ENCODE measurements around the gene UXS1. TPM values are rescaled to one million over a fixed set of nuclear protein-coding genes. Genes with fewer than 3 reads are reported as not detected.

The UXS1 gene
- total RNA-seq, 2 donors from 2014 or later = 31.0 to 34.4 TPM

DNA sequence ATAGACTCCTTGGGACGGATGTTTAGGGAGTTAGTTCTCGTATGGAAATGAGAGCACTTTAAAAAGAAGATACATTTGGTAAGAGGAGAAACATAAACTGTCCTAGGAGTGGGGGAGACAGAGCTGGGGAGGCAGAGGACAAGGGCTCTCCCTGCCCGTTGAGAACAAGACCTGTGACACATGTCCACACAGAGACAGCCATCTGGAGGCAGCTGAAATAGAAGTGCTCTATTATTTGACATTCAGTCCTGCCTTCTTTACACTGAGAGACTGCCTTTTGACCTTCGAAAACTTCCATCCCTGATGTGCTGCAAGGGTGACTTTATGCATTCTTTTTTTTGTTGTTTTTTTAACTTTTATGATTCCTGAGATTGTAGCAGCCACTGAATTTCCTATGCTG, 150.1 kb downstream of the UXS1 start:
- Histone ChIP-seq H3K27me3 (no peaks in the 10 kb centered on the region), H3K9ac (ENCODE audit: low read depth in 2 of 2, low read length in 2 of 2) (no peak overlapping the region), H3K4me3 (no peak overlapping the region), H3K36me3 (no peaks in the 10 kb centered on the region), H3K4me1 (no peaks in the 10 kb centered on the region), H3K27ac (no peak overlapping the region), H3K9me3 (no peaks in the 10 kb centered on the region)
- intact Hi-C loops (cut with DNase I) = no loop called here
- no peak for DNase-seq
- TF ChIP-seq, protein P1, sequence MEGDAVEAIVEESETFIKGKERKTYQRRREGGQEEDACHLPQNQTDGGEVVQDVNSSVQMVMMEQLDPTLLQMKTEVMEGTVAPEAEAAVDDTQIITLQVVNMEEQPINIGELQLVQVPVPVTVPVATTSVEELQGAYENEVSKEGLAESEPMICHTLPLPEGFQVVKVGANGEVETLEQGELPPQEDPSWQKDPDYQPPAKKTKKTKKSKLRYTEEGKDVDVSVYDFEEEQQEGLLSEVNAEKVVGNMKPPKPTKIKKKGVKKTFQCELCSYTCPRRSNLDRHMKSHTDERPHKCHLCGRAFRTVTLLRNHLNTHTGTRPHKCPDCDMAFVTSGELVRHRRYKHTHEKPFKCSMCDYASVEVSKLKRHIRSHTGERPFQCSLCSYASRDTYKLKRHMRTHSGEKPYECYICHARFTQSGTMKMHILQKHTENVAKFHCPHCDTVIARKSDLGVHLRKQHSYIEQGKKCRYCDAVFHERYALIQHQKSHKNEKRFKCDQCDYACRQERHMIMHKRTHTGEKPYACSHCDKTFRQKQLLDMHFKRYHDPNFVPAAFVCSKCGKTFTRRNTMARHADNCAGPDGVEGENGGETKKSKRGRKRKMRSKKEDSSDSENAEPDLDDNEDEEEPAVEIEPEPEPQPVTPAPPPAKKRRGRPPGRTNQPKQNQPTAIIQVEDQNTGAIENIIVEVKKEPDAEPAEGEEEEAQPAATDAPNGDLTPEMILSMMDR (IDR thresholded peaks at IDR 0.05) = no peak
